ENCODE data around the gene DPF3.

Gene DPF3

GRCh38 chr14:72868500-72868899 is 25.4 kb downstream of the DPF3 start:
- no peaks in the 10 kb centered on the region for H3K36me3 ChIP-seq (ENCODE audit: insufficient read depth, insufficient read length, low read length)
- TF ChIP-seq YY1 (IDR thresholded peaks at IDR 0.05; ENCODE audit: insufficient read depth, insufficient read length) (no peak), ZNF274 (IDR thresholded peaks at IDR 0.05; ENCODE audit: low read depth, low read length) (no peak)
- H3K27me3 ChIP-seq (ENCODE audit: insufficient read depth, insufficient read length) = no peaks in the 10 kb centered on the region
- peaks cover 10% of the 10 kb centered on the region; the same call in 1 of the 2 replicates for H3K9me3 ChIP-seq (ENCODE audit: insufficient read depth, low read length)
- H3K9ac ChIP-seq (ENCODE audit: insufficient read length, low read depth) = no peak overlapping the region
- no peak for DNase-seq (ENCODE audit: low read depth, low spot score)
- no peak overlapping the region for H3K4me3 ChIP-seq (ENCODE audit: insufficient read length, low read depth)
- H3K4me1 ChIP-seq (ENCODE audit: insufficient read depth, insufficient read length) = no peaks in the 10 kb centered on the region

- Histone ChIP-seq H3K36me3 (ENCODE audit: insufficient read depth, insufficient read length, low read length) (no peaks in the 10 kb centered on the region), H3K4me1 (ENCODE audit: insufficient read depth, insufficient read length) (no peaks in the 10 kb centered on the region), H3K27me3 (ENCODE audit: insufficient read depth, insufficient read length) (no peaks in the 10 kb centered on the region), H3K4me3 (ENCODE audit: insufficient read length, low read depth) (no peak overlapping the region), H3K9ac (ENCODE audit: insufficient read length, low read depth) (no peak overlapping the region), H3K9me3 (ENCODE audit: insufficient read depth, low read length) (no peaks in the 10 kb centered on the region)
- no peak for DNase-seq (ENCODE audit: low read depth, low spot score)
- TF ChIP-seq ZNF274 (IDR thresholded peaks at IDR 0.05; ENCODE audit: low read depth, low read length) = no peak
- no peak for TF ChIP-seq YY1 (IDR thresholded peaks at IDR 0.05; ENCODE audit: insufficient read depth, insufficient read length)
- no peak for TF ChIP-seq SUZ12 (IDR thresholded peaks at IDR 0.05; ENCODE audit: extremely low read depth, insufficient read depth, insufficient read length)
Measured at GRCh38 chr14:72864712-72865365, 29.1 kb downstream of the DPF3 start.

- no peaks in the 10 kb centered on the region for H3K9me3 ChIP-seq (ENCODE audit: insufficient read depth, low read length)
- H3K4me1 ChIP-seq (ENCODE audit: insufficient read depth, insufficient read length) = no peaks in the 10 kb centered on the region
- H3K36me3 ChIP-seq (ENCODE audit: insufficient read depth, insufficient read length, low read length) = no peaks in the 10 kb centered on the region
- no peaks in the 10 kb centered on the region for H3K27me3 ChIP-seq (ENCODE audit: insufficient read depth, insufficient read length)
- no peak overlapping the region for H3K4me3 ChIP-seq (ENCODE audit: insufficient read length, low read depth)
- TF ChIP-seq ZNF274 (IDR thresholded peaks at IDR 0.05; ENCODE audit: low read depth, low read length) (no peak), YY1 (IDR thresholded peaks at IDR 0.05; ENCODE audit: insufficient read depth, insufficient read length) (no peak), SUZ12 (IDR thresholded peaks at IDR 0.05; ENCODE audit: extremely low read depth, insufficient read depth, insufficient read length) (no peak)
- H3K9ac ChIP-seq (ENCODE audit: insufficient read length, low read depth) = no peak overlapping the region
- no peak for DNase-seq (ENCODE audit: low read depth, low spot score)
Measured at GRCh38 chr14:72863216-72864006, 30.5 kb downstream of the DPF3 start.

GRCh38 chr14:72856530-72857266 is 37.2 kb downstream of the DPF3 start:
- no peak for TF ChIP-seq ZNF274 (IDR thresholded peaks at IDR 0.05; ENCODE audit: low read depth, low read length)
- TF ChIP-seq SUZ12 (IDR thresholded peaks at IDR 0.05; ENCODE audit: extremely low read depth, insufficient read depth, insufficient read length) = no peak
- TF ChIP-seq YY1 (IDR thresholded peaks at IDR 0.05; ENCODE audit: insufficient read depth, insufficient read length) = no peak
- no peaks in the 10 kb centered on the region for H3K36me3 ChIP-seq (ENCODE audit: insufficient read depth, insufficient read length, low read length)
- peaks cover 5% of the 10 kb centered on the region; the same call in 1 of the 2 replicates for H3K9me3 ChIP-seq (ENCODE audit: insufficient read depth, low read length)
- no peaks in the 10 kb centered on the region for H3K27me3 ChIP-seq (ENCODE audit: insufficient read depth, insufficient read length)
- no peak for DNase-seq (ENCODE audit: low read depth, low spot score)
- no peak overlapping the region for H3K9ac ChIP-seq (ENCODE audit: insufficient read length, low read depth)
- no peak overlapping the region for H3K4me3 ChIP-seq (ENCODE audit: insufficient read length, low read depth)
- no peaks in the 10 kb centered on the region for H3K4me1 ChIP-seq (ENCODE audit: insufficient read depth, insufficient read length)

- no peak for DNase-seq (ENCODE audit: low read depth, low spot score)
- Histone ChIP-seq H3K4me1 (ENCODE audit: insufficient read depth, insufficient read length) (no peaks in the 10 kb centered on the region), H3K27me3 (ENCODE audit: insufficient read depth, insufficient read length) (no peaks in the 10 kb centered on the region), H3K9ac (ENCODE audit: insufficient read length, low read depth) (no peak overlapping the region), H3K4me3 (ENCODE audit: insufficient read length, low read depth) (no peak overlapping the region), H3K36me3 (ENCODE audit: insufficient read depth, insufficient read length, low read length) (no peaks in the 10 kb centered on the region), H3K9me3 (ENCODE audit: insufficient read depth, low read length) (peaks cover 5% of the 10 kb centered on the region; the same call in 1 of the 2 replicates)
- no peak for TF ChIP-seq SUZ12 (IDR thresholded peaks at IDR 0.05; ENCODE audit: extremely low read depth, insufficient read depth, insufficient read length)
- no peak for TF ChIP-seq ZNF274 (IDR thresholded peaks at IDR 0.05; ENCODE audit: low read depth, low read length)
- no peak for TF ChIP-seq YY1 (IDR thresholded peaks at IDR 0.05; ENCODE audit: insufficient read depth, insufficient read length)
Measured at GRCh38 chr14:72855913-72856312, 38.0 kb downstream of the DPF3 start.

- peaks cover 5% of the 10 kb centered on the region; the same call in 1 of the 2 replicates for H3K9me3 ChIP-seq (ENCODE audit: insufficient read depth, low read length)
- H3K4me3 ChIP-seq (ENCODE audit: insufficient read length, low read depth) = no peak overlapping the region
- H3K4me1 ChIP-seq (ENCODE audit: insufficient read depth, insufficient read length) = no peaks in the 10 kb centered on the region
- H3K9ac ChIP-seq (ENCODE audit: insufficient read length, low read depth) = no peak overlapping the region
- no peaks in the 10 kb centered on the region for H3K36me3 ChIP-seq (ENCODE audit: insufficient read depth, insufficient read length, low read length)
- DNase-seq (ENCODE audit: low read depth, low spot score) = no peak
- TF ChIP-seq YY1 (IDR thresholded peaks at IDR 0.05; ENCODE audit: insufficient read depth, insufficient read length) = no peak
- no peak for TF ChIP-seq ZNF274 (IDR thresholded peaks at IDR 0.05; ENCODE audit: low read depth, low read length)
- no peaks in the 10 kb centered on the region for H3K27me3 ChIP-seq (ENCODE audit: insufficient read depth, insufficient read length)
Measured at GRCh38 chr14:72852194-72852593, 41.7 kb downstream of the DPF3 start.

- no peak for DNase-seq (ENCODE audit: low read depth, low spot score)
- Histone ChIP-seq H3K4me3 (ENCODE audit: insufficient read length, low read depth) (no peak overlapping the region), H3K36me3 (ENCODE audit: insufficient read depth, insufficient read length, low read length) (no peaks in the 10 kb centered on the region), H3K4me1 (ENCODE audit: insufficient read depth, insufficient read length) (no peaks in the 10 kb centered on the region), H3K27me3 (ENCODE audit: insufficient read depth, insufficient read length) (no peaks in the 10 kb centered on the region), H3K9me3 (ENCODE audit: insufficient read depth, low read length) (peaks cover 5% of the 10 kb centered on the region; the same call in 1 of the 2 replicates), H3K9ac (ENCODE audit: insufficient read length, low read depth) (no peak overlapping the region)
- TF ChIP-seq YY1 (IDR thresholded peaks at IDR 0.05; ENCODE audit: insufficient read depth, insufficient read length) (no peak), SUZ12 (IDR thresholded peaks at IDR 0.05; ENCODE audit: extremely low read depth, insufficient read depth, insufficient read length) (no peak), ZNF274 (IDR thresholded peaks at IDR 0.05; ENCODE audit: low read depth, low read length) (no peak)
Measured at GRCh38 chr14:72851635-72852034, 42.3 kb downstream of the DPF3 start.
